ENCODE results near the gene EIF4B. TPM values are rescaled to one million over a fixed set of nuclear protein-coding genes. Genes with fewer than 3 reads are reported as not detected.
A peak's percentile ranks its signal among the peaks of the same experiment; 100 is the strongest.

The EIF4B gene
- polyA plus RNA-seq, 1 donor (not counting 4 experiments of a cell fraction or from before 2014, with no cell fraction given), result 422 TPM

GRCh38 chr12:53048033-53048779 is 42.0 kb downstream of the EIF4B start:
- Histone ChIP-seq H3K4me1 (ENCODE audit: control insufficient read depth, extremely low read depth, insufficient read depth, low read length) (peaks cover 43% of the 10 kb centered on the region), H4K20me1 (ENCODE audit: control insufficient read depth, extremely low read depth, insufficient read depth, low read length) (no peaks in the 10 kb centered on the region), H3K4me3 (ENCODE audit: control insufficient read depth in 2 of 3, extremely low read depth in 1 of 3, insufficient read depth in 2 of 3, low read depth in 1 of 3, low read length in 3 of 3) (peak overlapping the region in 1 of 3 experiments; percentile 16), H3K9ac (ENCODE audit: control insufficient read depth, extremely low read depth, insufficient read depth, low read length) (peak overlapping the region; percentile 66), H3K27ac (ENCODE audit: control insufficient read depth, insufficient read depth, low read length) (no peak overlapping the region), H3K4me2 (ENCODE audit: control insufficient read depth, extremely low read depth, insufficient read depth, low read depth, low read length) (peak overlapping the region; percentile 62), H3K79me2 (ENCODE audit: control insufficient read depth, insufficient read depth, low read length) (no peaks in the 10 kb centered on the region), H3K9me3 (ENCODE audit: control insufficient read depth, low read depth, low read length) (no peaks in the 10 kb centered on the region), H3K9me1 (ENCODE audit: control insufficient read depth, extremely low read depth, insufficient read depth, low read length) (peaks cover 3% of the 10 kb centered on the region), H3K36me3 (ENCODE audit: control insufficient read depth in 2 of 2, extremely low read depth in 1 of 2, insufficient read depth in 2 of 2, low read length in 2 of 2) (peaks cover 0 to 3% of the 10 kb centered on the region in 2 experiments), H2AFZ (ENCODE audit: control insufficient read depth, low read length) (no peak overlapping the region), H3K27me3 (ENCODE audit: control insufficient read depth, extremely low read depth, insufficient read depth, low read length) (no peaks in the 10 kb centered on the region)
- dilution Hi-C loops (cut with MboI; ENCODE audit: extremely low pct_ligation_motif_present, low sequenced_read_pairs), result no loop called here
- TF ChIP-seq EZH2 (IDR thresholded peaks at IDR 0.05; ENCODE audit: low read length) (no peak), CTCF (optimal IDR thresholded peaks at IDR 0.05 in 1 of 3, IDR thresholded peaks at IDR 0.05 in 1 of 3, conservative IDR thresholded peaks at IDR 0.05 in 1 of 3; ENCODE audit: extremely low read depth in 1 of 3, insufficient read depth in 2 of 3, low read length in 3 of 3) (no peak)
- no peak for FAIRE-seq
- no peak for DNase-seq (ENCODE audit: low read depth, low spot score)

DNA sequence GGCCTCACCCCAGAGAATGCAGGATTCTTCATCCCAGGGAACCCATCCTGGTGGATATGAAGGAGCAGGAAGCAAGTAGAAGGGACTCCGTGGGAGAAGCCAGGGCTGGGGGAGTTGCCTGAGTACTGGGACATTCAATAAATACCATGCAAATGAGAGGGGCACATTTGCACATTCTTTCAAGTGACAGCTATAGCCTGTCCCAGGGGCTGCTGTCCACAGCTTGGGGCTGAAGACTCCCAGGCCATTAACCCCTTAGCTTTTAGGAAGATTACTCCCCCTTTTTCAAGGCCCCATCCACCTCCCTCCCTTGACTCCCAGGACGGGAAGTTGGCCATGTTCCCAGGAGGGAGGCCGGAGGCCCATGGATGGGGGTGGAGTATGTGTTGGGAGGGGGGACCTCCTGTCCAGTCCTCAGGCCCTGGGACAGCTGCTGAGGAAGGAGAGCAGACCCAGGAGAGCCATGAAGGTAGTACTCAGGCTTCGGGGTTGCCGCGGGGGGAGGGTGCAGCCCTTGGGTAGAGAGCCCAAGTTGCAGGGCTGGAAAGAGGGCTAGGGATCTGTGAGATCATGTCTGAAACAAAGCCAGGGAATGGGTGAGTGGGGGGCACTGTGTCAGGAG is 42.6 kb downstream of the EIF4B start:
- peak overlapping the region; percentile 28 for H3K4me2 ChIP-seq (ENCODE audit: control insufficient read depth, extremely low read depth, insufficient read depth, low read depth, low read length)
- peaks cover 4% of the 10 kb centered on the region for H3K9me1 ChIP-seq (ENCODE audit: control insufficient read depth, extremely low read depth, insufficient read depth, low read length)
- H2AFZ ChIP-seq (ENCODE audit: control insufficient read depth, low read length), result no peak overlapping the region
- dilution Hi-C loops (cut with MboI; ENCODE audit: extremely low pct_ligation_motif_present, low sequenced_read_pairs), result no loop called here
- DNase-seq (ENCODE audit: low read depth, low spot score) (no peak), FAIRE-seq (no peak)
- no peak for TF ChIP-seq CTCF (optimal IDR thresholded peaks at IDR 0.05 in 1 of 3, IDR thresholded peaks at IDR 0.05 in 1 of 3, conservative IDR thresholded peaks at IDR 0.05 in 1 of 3; ENCODE audit: extremely low read depth in 1 of 3, insufficient read depth in 2 of 3, low read length in 3 of 3)
- TF ChIP-seq EZH2 (IDR thresholded peaks at IDR 0.05; ENCODE audit: low read length), result no peak
- H3K27ac ChIP-seq (ENCODE audit: control insufficient read depth, insufficient read depth, low read length), result no peak overlapping the region
- H3K36me3 ChIP-seq (ENCODE audit: control insufficient read depth in 2 of 2, extremely low read depth in 1 of 2, insufficient read depth in 2 of 2, low read length in 2 of 2), result peaks cover 0 to 3% of the 10 kb centered on the region in 2 experiments
- no peak overlapping the region for H3K9ac ChIP-seq (ENCODE audit: control insufficient read depth, extremely low read depth, insufficient read depth, low read length)
- H3K4me1 ChIP-seq (ENCODE audit: control insufficient read depth, extremely low read depth, insufficient read depth, low read length), result peaks cover 50% of the 10 kb centered on the region
- H4K20me1 ChIP-seq (ENCODE audit: control insufficient read depth, extremely low read depth, insufficient read depth, low read length), result no peaks in the 10 kb centered on the region
- no peaks in the 10 kb centered on the region for H3K27me3 ChIP-seq (ENCODE audit: control insufficient read depth, extremely low read depth, insufficient read depth, low read length)
- no peak overlapping the region for H3K4me3 ChIP-seq (ENCODE audit: control insufficient read depth in 2 of 3, extremely low read depth in 1 of 3, insufficient read depth in 2 of 3, low read depth in 1 of 3, low read length in 3 of 3)
- H3K79me2 ChIP-seq (ENCODE audit: control insufficient read depth, insufficient read depth, low read length), result no peaks in the 10 kb centered on the region
- H3K9me3 ChIP-seq (ENCODE audit: control insufficient read depth, low read depth, low read length), result no peaks in the 10 kb centered on the region
